M059J (cell line): ENCODE measurements around the gene ZDHHC11. TPM values are rescaled to one million over a fixed set of nuclear protein-coding genes. Genes with fewer than 3 reads are reported as not detected.
"Not testable (repeated sequence)": the region's sequence is repeated elsewhere in the genome, so short reads cannot be mapped to it uniquely, and the experiment has no call there.

Experiments used
- DNase-seq: peaks from one replicate; pipeline ENCODE4 v3.0.0-alpha.2; 2012; ENCODE audit warnings: low read depth
- total RNA-seq: library from RNA; depleted of rRNA; stranded (reverse); fragments of >200 nt; shearing (Covaris generic); gene quantifications from 2 replicates; pipeline ENCODE4 v1.2.3, GENCODE V29; 2014

ZDHHC11 gene
- total RNA-seq, 1 experiment from 2014 or later = 0.22 TPM

GRCh38 chr5:776862-777711 is 73.7 kb downstream of the ZDHHC11 start:
- no peak for DNase-seq

- no peak for DNase-seq
Observed at GRCh38 chr5:775961-776861, 74.6 kb downstream of the ZDHHC11 start.

- DNase-seq = peak; percentile 36
Observed at GRCh38 chr5:775595-775960, 75.2 kb downstream of the ZDHHC11 start.

GRCh38 chr5:774854-775505 is 75.8 kb downstream of the ZDHHC11 start:
- DNase-seq = not testable (repeated sequence)

- DNase-seq = not testable (repeated sequence)
Observed at GRCh38 chr5:774304-774703, 76.5 kb downstream of the ZDHHC11 start.

GRCh38 chr5:773517-774264 is 77.1 kb downstream of the ZDHHC11 start:
- no peak for DNase-seq

- not testable (repeated sequence) for DNase-seq
Observed at GRCh38 chr5:772931-773330, 77.9 kb downstream of the ZDHHC11 start.

- DNase-seq = not testable (repeated sequence)
Observed at GRCh38 chr5:772547-772890, 78.3 kb downstream of the ZDHHC11 start.

GRCh38 chr5:771841-772546 is 78.8 kb downstream of the ZDHHC11 start:
- not testable (repeated sequence) for DNase-seq

- not testable (repeated sequence) for DNase-seq
Observed at GRCh38 chr5:771087-771781, 79.6 kb downstream of the ZDHHC11 start.

- DNase-seq = not testable (repeated sequence)
Observed at GRCh38 chr5:770585-770984, 80.2 kb downstream of the ZDHHC11 start.

GRCh38 chr5:769485-770145 is 81.2 kb downstream of the ZDHHC11 start:
- DNase-seq = not testable (repeated sequence)

- DNase-seq = no peak
Observed at GRCh38 chr5:766666-767431, 83.9 kb downstream of the ZDHHC11 start.

GRCh38 chr5:765948-766631 is 84.7 kb downstream of the ZDHHC11 start:
- DNase-seq = no peak

- no peak for DNase-seq
Observed at GRCh38 chr5:763998-764781, 86.6 kb downstream of the ZDHHC11 start.

GRCh38 chr5:763397-763796 is 87.4 kb downstream of the ZDHHC11 start:
- DNase-seq = no peak

- DNase-seq = not testable (repeated sequence)
Observed at GRCh38 chr5:762996-763395, 87.8 kb downstream of the ZDHHC11 start.
